ENCODE results near the gene MSRB2. TPM values are rescaled to one million over a fixed set of nuclear protein-coding genes. Genes with fewer than 3 reads are reported as not detected.

MSRB2 gene
- total and polyA plus RNA-seq, 2 of the 8 experiments (the other 6 are each of a cell fraction or from before 2014, with no cell fraction given), result 11.0 to 13.9 TPM

DNA sequence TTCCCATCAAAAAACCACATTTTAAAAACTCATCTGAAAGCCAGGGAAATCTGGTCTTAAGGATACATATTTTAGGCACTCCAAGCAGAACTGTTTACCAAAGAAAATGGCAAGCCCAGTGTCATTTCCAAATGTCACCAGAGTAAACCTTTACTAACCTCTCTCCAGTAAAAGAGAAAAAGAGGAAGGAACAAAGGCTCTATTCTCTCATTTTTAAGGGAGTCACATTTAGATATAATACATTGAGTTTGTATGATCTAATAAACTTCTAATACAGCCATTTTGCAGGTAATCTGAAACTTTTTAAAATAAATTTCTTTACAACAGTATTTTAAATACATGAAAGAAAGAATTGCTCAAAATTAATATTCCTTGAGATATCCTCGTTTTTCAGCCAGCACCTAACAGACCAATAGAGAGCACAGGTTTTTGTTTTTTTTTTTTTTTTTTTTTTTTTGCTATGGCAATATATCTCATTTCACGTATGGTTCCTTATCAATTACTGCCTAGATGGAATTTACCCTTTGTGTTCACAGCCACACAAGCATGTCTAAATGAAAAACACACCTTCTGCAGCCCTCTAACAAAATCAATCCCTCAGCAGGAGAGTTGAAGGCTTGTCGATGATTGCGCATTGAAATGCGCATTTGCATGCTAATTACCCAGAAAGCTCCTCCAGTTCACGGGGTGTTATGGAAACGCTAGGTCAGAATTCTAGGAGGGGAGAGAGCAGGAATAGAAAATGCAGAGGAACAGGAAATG, 39.8 kb upstream of the MSRB2 start:
- Histone ChIP-seq H2BK20ac (ENCODE audit: low read length) (no peak overlapping the region), H3K79me1 (ENCODE audit: low read depth, low read length) (no peaks in the 10 kb centered on the region), H3K23ac (ENCODE audit: insufficient read length) (no peak overlapping the region), H4K20me1 (replicated peaks in 1 of 2; ENCODE audit: control insufficient read depth in 1 of 2, insufficient read depth in 2 of 2, low read length in 2 of 2) (no peaks in the 10 kb centered on the region), H4K5ac (ENCODE audit: insufficient read length, low read depth, low read length) (peak overlapping the region; percentile 67), H3K18ac (ENCODE audit: extremely low read depth, low read length) (no peak overlapping the region; the same call in 1 of the 2 replicates), H3K4me3 (ENCODE audit: extremely low read depth in 1 of 4, insufficient read depth in 2 of 4, low read depth in 3 of 4, low read length in 4 of 4) (0 out of 8 replicates have a peak overlapping the region, but pooled peaks of 1 of the 4 experiments have one; percentile 1), H3K4me1 (replicated peaks in 1 of 4; ENCODE audit: control insufficient read depth in 3 of 4, insufficient read depth in 4 of 4, low read length in 3 of 4) (peaks cover 0 to 28% (median 10%) of the 10 kb centered on the region in 4 experiments; a peak in 5 of 7 replicates), H3K27me3 (replicated peaks in 1 of 4; ENCODE audit: control insufficient read depth in 3 of 4, extremely low read depth in 1 of 4, insufficient read depth in 3 of 4, low read length in 3 of 4) (no peaks in the 10 kb centered on the region), H3K9me3 (ENCODE audit: insufficient read depth in 2 of 2, low read depth in 1 of 2, low read length in 1 of 2) (no peaks in the 10 kb centered on the region), H3K27ac (ENCODE audit: low read depth, low read length) (peak overlapping the region; percentile 82; the same call in 1 of the 2 replicates), H4K8ac (ENCODE audit: extremely low read depth, insufficient read depth, low read length) (no peak overlapping the region), H2BK5ac (ENCODE audit: low read depth, low read length) (peak overlapping the region; percentile 92; the same call in 1 of the 2 replicates), H2AFZ (ENCODE audit: low read length) (no peak overlapping the region), H3K4me2 (ENCODE audit: insufficient read depth in 1 of 2, low read depth in 2 of 2, low read length in 2 of 2) (peak overlapping the region in 1 of 2 experiments; percentile 62; a peak in 3 of 4 replicates), H3K9ac (replicated peaks in 1 of 4; ENCODE audit: extremely low read depth in 1 of 4, low read depth in 3 of 4, low read length in 3 of 4) (peak overlapping the region in 3 of 4 experiments; percentile 73 to 79 (median 75); a peak in 6 of 7 replicates), H2BK120ac (replicated peaks; ENCODE audit: low read depth, low read length) (peak overlapping the region; percentile 96), H3K23me2 (ENCODE audit: low read depth, low read length) (no peaks in the 10 kb centered on the region), H3K56ac (replicated peaks; ENCODE audit: insufficient read length, low read depth, low read length) (no peak overlapping the region), H3K4ac (replicated peaks; ENCODE audit: insufficient read length, low read depth, low read length) (peak overlapping the region; percentile 19), H3K36me3 (ENCODE audit: control insufficient read depth in 2 of 4, insufficient read depth in 4 of 4, low read length in 3 of 4) (no peaks in the 10 kb centered on the region), H3K14ac (ENCODE audit: insufficient read length) (no peak overlapping the region), H2BK12ac (ENCODE audit: low read depth, low read length) (peak overlapping the region; percentile 40; the same call in 1 of the 2 replicates), H4K91ac (replicated peaks; ENCODE audit: insufficient read length, low read length) (no peak overlapping the region), H2BK15ac (ENCODE audit: low read length) (no peak overlapping the region), H3K79me2 (ENCODE audit: control insufficient read depth in 1 of 2, insufficient read depth in 2 of 2, low read length in 2 of 2) (no peaks in the 10 kb centered on the region), H2AK5ac (ENCODE audit: low read depth, low read length) (no peak overlapping the region)
- ChIA-PET POLR2A (ENCODE audit: partially characterized antibody) (interaction anchor here (0.6 to 3.2 kb wide), 12 partner anchors 8 to 372 kb away, joined by 3 to 17 read pairs (median 4); partner anchors contain the start of gene ARMC3), CTCF (ENCODE audit: partially characterized antibody) (interaction anchor here (1.1 to 1.2 kb wide), 2 partner anchors 9 to 58 kb away, joined by 3 read pairs; no protein-coding TSS in a partner anchor)
- FAIRE-seq (peak; percentile 13), DNase-seq (ENCODE audit: low read depth in 1 of 2, low spot score in 2 of 2) (peak in 1 of 2 experiments; percentile 40)
- WGBS, 2 experiments (ENCODE audit: extremely low coverage in 1 of 2, insufficient coverage in 1 of 2, insufficient read length in 1 of 2, insufficient replicate concordance in 2 of 2, low coverage in 1 of 2, low lambda C conversion rate in 2 of 2, missing lambda C conversion rate in 1 of 2), result 3% methylated on average over 7 of the region's 7 CpGs; no CpG with 5 or more reads in 1 of the 2 experiments
- no peak for TF ChIP-seq TCF12 (IDR thresholded peaks at IDR 0.05; ENCODE audit: low read depth, low read length)
- TF ChIP-seq TBP (IDR thresholded peaks at IDR 0.05; ENCODE audit: low read depth, low read length), result peak; percentile 95
- TF ChIP-seq JUN (IDR thresholded peaks at IDR 0.05; ENCODE audit: low read depth, low read length), result no peak
- no peak for TF ChIP-seq CBX5 (IDR thresholded peaks at IDR 0.05; ENCODE audit: low read depth, low read length)
- TF ChIP-seq BRCA1 (IDR thresholded peaks at IDR 0.05; ENCODE audit: low read depth, low read length), result no peak
- TF ChIP-seq PHF8 (conservative IDR thresholded peaks at IDR 0.05; ENCODE audit: low read depth, low read length), result no peak
- TF ChIP-seq JUND (IDR thresholded peaks at IDR 0.05; ENCODE audit: low read length), result no peak
- TF ChIP-seq KDM5A (IDR thresholded peaks at IDR 0.05; ENCODE audit: low read length), result no peak
- TF ChIP-seq CBX8 (IDR thresholded peaks at IDR 0.05; ENCODE audit: borderline replicate concordance, low read depth, low read length), result no peak
- TF ChIP-seq FOSL1 (IDR thresholded peaks at IDR 0.05; ENCODE audit: insufficient read depth, low read depth, low read length), result no peak
- TF ChIP-seq POU5F1 (IDR thresholded peaks at IDR 0.05; ENCODE audit: low read depth, low read length), result no peak
- TF ChIP-seq RBBP5 (IDR thresholded peaks at IDR 0.05; ENCODE audit: borderline replicate concordance, low read depth, low read length), result no peak
- no peak for TF ChIP-seq CEBPB (IDR thresholded peaks at IDR 0.05; ENCODE audit: low read depth, low read length)
